Right lobe of liver (tissue), 6 donors: ENCODE results near the gene SELENOP. TPM values are rescaled to one million over a fixed set of nuclear protein-coding genes. Genes with fewer than 3 reads are reported as not detected.

Experiments
- ATAC-seq, 4 donors: fragments of 200-7000 bp; cut with Tn5 transposase; one replicate each; pipeline ENCODE4 v1.9.1; 2020; ENCODE audit warnings: mild to moderate bottlenecking in 4 of 4, moderate library complexity in 4 of 4
- DNase-seq, 3 donors: peaks; one replicate each; pipeline ENCODE4 v3.0.0-alpha.2; 2020
- H3K27ac ChIP-seq, 3 donors: fragments of 200-600 bp; one replicate each; pipeline ENCODE4 v1.8.0; 2022
- H3K27me3 ChIP-seq, 2 donors: fragments of 200-600 bp; one replicate each; pipeline ENCODE4 v1.8.0; 2022
- H3K36me3 ChIP-seq, 4 donors: fragments of 200-600 bp; sonication (generic) in 1 of 4; one replicate each; pipeline versions ENCODE4 v1.5.1 to v1.8.0; 2017 to 2022; ENCODE audit warnings: control low read depth in 1 of 4
- H3K4me1 ChIP-seq, 4 donors: fragments of 200-600 bp; sonication (generic) in 1 of 4; one replicate each; pipeline versions ENCODE4 v1.5.1 to v1.8.0; 2017 to 2022; ENCODE audit warnings: control low read depth in 1 of 4
- H3K4me3 ChIP-seq, 3 donors: fragments of 200-600 bp; one replicate each; pipeline ENCODE4 v1.8.0; 2022
- H3K9me3 ChIP-seq, 4 donors: fragments of 200-600 bp; sonication (generic) in 1 of 4; one replicate each; pipeline versions ENCODE4 v1.5.1 to v1.8.0; 2017 to 2022; ENCODE audit warnings: control low read depth in 1 of 4
- CTCF ChIP-seq, 4 donors: fragments of 200-600 bp in 3 of 4; fragments of 450-650 bp in 1 of 4; IDR thresholded peaks; one replicate each; pipeline versions ENCODE4 v1.5.1 to v1.8.0; 2016 to 2022; ENCODE audit warnings: antibody characterized with exemption in 4 of 4, mild to moderate bottlenecking in 2 of 4
- POLR2A ChIP-seq: fragments of 450-650 bp; IDR thresholded peaks from one replicate; pipeline ENCODE4 v1.6.1; 2017; ENCODE audit warnings: antibody characterized with exemption, mild to moderate bottlenecking
- WGBS: methylation state at CpG from one replicate; pipeline ENCODE4 v1.1.6; 2018; ENCODE audit warnings: low coverage, low lambda C conversion rate; ENCODE audit not compliant: insufficient coverage; ENCODE audit errors: missing lambda C conversion rate; 5-methylcytosine and 5-hydroxymethylcytosine counted together
- intact Hi-C, 2 donors: fragments of 100-400 bp; cut with DNase I; formaldehyde crosslinking; loops; one replicate each; pipeline versions ENCODE4 v1.11.2 to v1.14.1; 2022
- total RNA-seq, 6 experiments: library from RNA; depleted of rRNA in 2 of 6; stranded (reverse); fragments of >200 nt in 2 of 6; fragmentation: NEBNext Ultra II Directional in 3 of 6; extraction: Animal tissue kit (Norgen Biotek cat#: 25700) in 3 of 6; gene quantifications; one replicate each; pipeline versions ENCODE4 v1.1.0 to v1.2.4, GENCODE V29; 2016 to 2023
- donor health status: DM: no; HTN: yes; CAD: no.
- donor health status: DM: no; HTN: no; CAD: no.
- donor health status: DM: no; HTN: no; CAD: no.
- donor health status: DM: no; HTN: yes; CAD: no.
- donor health status: DM: no; HTN: yes; CAD: no.

SELENOP gene
- total RNA-seq, 6 experiments from 2014 or later: 1,892 to 2,891 (median 2,149) TPM

- Histone ChIP-seq H3K27me3 (no peaks in the 10 kb centered on the region), H3K36me3 (no peaks in the 10 kb centered on the region), H3K4me3 (no peak overlapping the region), H3K27ac (no peak overlapping the region), H3K4me1 (peaks cover 0 to 39% (median 16%) of the 10 kb centered on the region in 4 donors), H3K9me3 (no peaks in the 10 kb centered on the region)
- ATAC-seq: no peak
- TF ChIP-seq CTCF (IDR thresholded peaks at IDR 0.05): no peak
- TF ChIP-seq POLR2A: no peak
- DNase-seq: no peak
- 59% methylated on average over 3 of the region's 3 CpGs for WGBS
- intact Hi-C loops: no loop called here
Observed at GRCh38 chr5:42839196-42839595, 27.5 kb upstream of the SELENOP start.

GRCh38 chr5:42837601-42838000 lies 25.9 kb upstream of the SELENOP start:
- TF ChIP-seq CTCF (IDR thresholded peaks at IDR 0.05) (no peak), POLR2A (no peak)
- Histone ChIP-seq H3K27ac (no peak overlapping the region), H3K4me3 (no peak overlapping the region), H3K9me3 (no peaks in the 10 kb centered on the region), H3K36me3 (no peaks in the 10 kb centered on the region), H3K4me1 (peaks cover 0 to 24% (median 8%) of the 10 kb centered on the region in 4 donors), H3K27me3 (no peaks in the 10 kb centered on the region)
- intact Hi-C loops: no loop called here
- DNase-seq: no peak
- WGBS: 68% methylated on average over 3 of the region's 3 CpGs
- ATAC-seq: no peak

- Histone ChIP-seq H3K4me3 (no peak overlapping the region), H3K27me3 (no peaks in the 10 kb centered on the region), H3K9me3 (no peaks in the 10 kb centered on the region), H3K36me3 (no peaks in the 10 kb centered on the region), H3K4me1 (peaks cover 0 to 17% (median 6%) of the 10 kb centered on the region in 4 donors), H3K27ac (no peak overlapping the region)
- TF ChIP-seq POLR2A (no peak), CTCF (IDR thresholded peaks at IDR 0.05) (no peak)
- ATAC-seq (no peak), DNase-seq (no peak)
- WGBS: 93% methylated on average over 2 of the region's 25 CpGs
- intact Hi-C loops: no loop called here
Observed at GRCh38 chr5:42836070-42836769, 24.5 kb upstream of the SELENOP start.

- no peaks in the 10 kb centered on the region for H3K27me3 ChIP-seq
- DNase-seq (no peak), ATAC-seq (no peak)
- WGBS: 100% methylated on average over 1 of the region's 5 CpGs
- no peaks in the 10 kb centered on the region for H3K9me3 ChIP-seq
- no peak overlapping the region for H3K4me3 ChIP-seq
- no peak overlapping the region for H3K27ac ChIP-seq
- TF ChIP-seq CTCF (IDR thresholded peaks at IDR 0.05): no peak
- no peak for TF ChIP-seq POLR2A
- intact Hi-C loops: no loop called here
- no peaks in the 10 kb centered on the region for H3K36me3 ChIP-seq
- peaks cover 0 to under 1% (median 0%) of the 10 kb centered on the region in 4 donors for H3K4me1 ChIP-seq
Observed at GRCh38 chr5:42832060-42832459, 20.4 kb upstream of the SELENOP start.
